ENCODE measurements around the gene TAOK3.
"Not testable (repeated sequence)": the region's sequence is repeated elsewhere in the genome, so short reads cannot be mapped to it uniquely, and the experiment has no call there.

The TAOK3 gene

GRCh38 chr12:118361092-118361404, 11.7 kb downstream of the TAOK3 start:
- H3K36me3 ChIP-seq (replicated peaks): no peaks in the 10 kb centered on the region
- H3K4me1 ChIP-seq: peaks cover 21% of the 10 kb centered on the region
- in situ Hi-C loops (cut with MboI; ENCODE audit: low sequenced_read_pairs): no loop called here
- no peak for DNase-seq (ENCODE audit: low spot score in 2 of 2)
- H3K4me3 ChIP-seq: no peak overlapping the region
- H3K9me3 ChIP-seq: no peaks in the 10 kb centered on the region
- H3K27me3 ChIP-seq (ENCODE audit: low read depth): no peaks in the 10 kb centered on the region

- Histone ChIP-seq H3K27me3 (ENCODE audit: low read depth) (no peaks in the 10 kb centered on the region), H3K36me3 (replicated peaks) (no peaks in the 10 kb centered on the region), H3K4me3 (no peak overlapping the region), H3K4me1 (peaks cover 21% of the 10 kb centered on the region), H3K9me3 (no peaks in the 10 kb centered on the region)
- no peak for DNase-seq (ENCODE audit: low spot score in 2 of 2)
- in situ Hi-C loops (cut with MboI; ENCODE audit: low sequenced_read_pairs): no loop called here
These were observed 13.2 kb downstream of the TAOK3 start for GRCh38 chr12:118359541-118359915.

GRCh38 chr12:118358612-118359540, 13.8 kb downstream of the TAOK3 start:
- Histone ChIP-seq H3K27me3 (ENCODE audit: low read depth) (no peaks in the 10 kb centered on the region), H3K36me3 (replicated peaks) (no peaks in the 10 kb centered on the region), H3K4me1 (peaks cover 21% of the 10 kb centered on the region), H3K4me3 (no peak overlapping the region), H3K9me3 (no peaks in the 10 kb centered on the region)
- in situ Hi-C loops (cut with MboI; ENCODE audit: low sequenced_read_pairs): no loop called here
- DNase-seq (ENCODE audit: low spot score in 2 of 2): no peak

GRCh38 chr12:118358008-118358359, 14.7 kb downstream of the TAOK3 start:
- Histone ChIP-seq H3K4me3 (no peak overlapping the region), H3K9me3 (no peaks in the 10 kb centered on the region), H3K36me3 (replicated peaks) (no peaks in the 10 kb centered on the region), H3K4me1 (peaks cover 21% of the 10 kb centered on the region), H3K27me3 (ENCODE audit: low read depth) (no peaks in the 10 kb centered on the region)
- in situ Hi-C loops (cut with MboI; ENCODE audit: low sequenced_read_pairs): no loop called here
- DNase-seq (ENCODE audit: low spot score in 2 of 2): no peak

GRCh38 chr12:118357257-118358007, 15.3 kb downstream of the TAOK3 start:
- Histone ChIP-seq H3K4me3 (no peak overlapping the region), H3K9me3 (no peaks in the 10 kb centered on the region), H3K27me3 (ENCODE audit: low read depth) (no peaks in the 10 kb centered on the region), H3K36me3 (replicated peaks) (no peaks in the 10 kb centered on the region), H3K4me1 (peaks cover 21% of the 10 kb centered on the region)
- peak in 1 of 2 experiments; percentile 46 for DNase-seq (ENCODE audit: low spot score in 2 of 2)
- in situ Hi-C loops (cut with MboI; ENCODE audit: low sequenced_read_pairs): no loop called here

GRCh38 chr12:118356809-118357256, 15.9 kb downstream of the TAOK3 start:
- Histone ChIP-seq H3K9me3 (no peaks in the 10 kb centered on the region), H3K4me3 (no peak overlapping the region), H3K4me1 (peaks cover 21% of the 10 kb centered on the region), H3K27me3 (ENCODE audit: low read depth) (no peaks in the 10 kb centered on the region), H3K36me3 (replicated peaks) (no peaks in the 10 kb centered on the region)
- no peak for DNase-seq (ENCODE audit: low spot score in 2 of 2)
- in situ Hi-C loops (cut with MboI; ENCODE audit: low sequenced_read_pairs): no loop called here

- in situ Hi-C loops (cut with MboI; ENCODE audit: low sequenced_read_pairs): no loop called here
- no peaks in the 10 kb centered on the region for H3K36me3 ChIP-seq (replicated peaks)
- no peak overlapping the region for H3K4me3 ChIP-seq
- peaks cover 19% of the 10 kb centered on the region for H3K4me1 ChIP-seq
- no peaks in the 10 kb centered on the region for H3K27me3 ChIP-seq (ENCODE audit: low read depth)
- no peaks in the 10 kb centered on the region for H3K9me3 ChIP-seq
- DNase-seq (ENCODE audit: low spot score in 2 of 2): no peak
These were observed 16.9 kb downstream of the TAOK3 start for GRCh38 chr12:118355843-118356242.

- H3K27me3 ChIP-seq (ENCODE audit: low read depth): no peaks in the 10 kb centered on the region
- H3K4me1 ChIP-seq: peaks cover 18% of the 10 kb centered on the region
- no peak for DNase-seq (ENCODE audit: low spot score in 2 of 2)
- no peak overlapping the region for H3K4me3 ChIP-seq
- in situ Hi-C loops (cut with MboI; ENCODE audit: low sequenced_read_pairs): no loop called here
- no peaks in the 10 kb centered on the region for H3K9me3 ChIP-seq
- no peaks in the 10 kb centered on the region for H3K36me3 ChIP-seq (replicated peaks)
These were observed 17.8 kb downstream of the TAOK3 start for GRCh38 chr12:118354903-118355302.

- DNase-seq (ENCODE audit: low spot score in 2 of 2); H3K9me3 ChIP-seq; H3K36me3 ChIP-seq (replicated peaks); H3K27me3 ChIP-seq (ENCODE audit: low read depth); H3K4me3 ChIP-seq; in situ Hi-C loops (cut with MboI; ENCODE audit: low sequenced_read_pairs): not testable (repeated sequence)
- peaks cover 16% of the 10 kb centered on the region for H3K4me1 ChIP-seq
These were observed 18.2 kb downstream of the TAOK3 start for GRCh38 chr12:118354503-118354902.

- in situ Hi-C loops (cut with MboI; ENCODE audit: low sequenced_read_pairs): no loop called here
- Histone ChIP-seq H3K36me3 (replicated peaks) (no peaks in the 10 kb centered on the region), H3K4me1 (peaks cover 10% of the 10 kb centered on the region), H3K27me3 (ENCODE audit: low read depth) (no peaks in the 10 kb centered on the region), H3K9me3 (no peaks in the 10 kb centered on the region), H3K4me3 (no peak overlapping the region)
- no peak for DNase-seq (ENCODE audit: low spot score in 2 of 2)
These were observed 19.0 kb downstream of the TAOK3 start for GRCh38 chr12:118353721-118354120.

GRCh38 chr12:118350908-118351559, 21.7 kb downstream of the TAOK3 start:
- no peak for DNase-seq (ENCODE audit: low spot score in 2 of 2)
- in situ Hi-C loops (cut with MboI; ENCODE audit: low sequenced_read_pairs): no loop called here

GRCh38 chr12:118347916-118348315, 24.8 kb downstream of the TAOK3 start:
- H3K4me3 ChIP-seq: no peak overlapping the region
- DNase-seq (ENCODE audit: low spot score in 2 of 2): no peak
- H3K27me3 ChIP-seq (ENCODE audit: low read depth): no peaks in the 10 kb centered on the region
- no peaks in the 10 kb centered on the region for H3K36me3 ChIP-seq (replicated peaks)
- no peaks in the 10 kb centered on the region for H3K9me3 ChIP-seq
- peaks cover 10% of the 10 kb centered on the region; the same call in 1 of the 2 replicates for H3K4me1 ChIP-seq
- in situ Hi-C loops (cut with MboI; ENCODE audit: low sequenced_read_pairs): no loop called here

More at GRCh38 chr12:118350908-118351559, 21.7 kb downstream of the TAOK3 start:
- H3K36me3 ChIP-seq (replicated peaks): no peaks in the 10 kb centered on the region
- H3K9me3 ChIP-seq: no peaks in the 10 kb centered on the region
- H3K27me3 ChIP-seq (ENCODE audit: low read depth): no peaks in the 10 kb centered on the region
- H3K4me3 ChIP-seq: no peak overlapping the region
- no peaks in the 10 kb centered on the region for H3K4me1 ChIP-seq

GRCh38 chr12:118346895-118347294, 25.8 kb downstream of the TAOK3 start:
- in situ Hi-C loops (cut with MboI; ENCODE audit: low sequenced_read_pairs): no loop called here
- no peaks in the 10 kb centered on the region for H3K36me3 ChIP-seq (replicated peaks)
- H3K27me3 ChIP-seq (ENCODE audit: low read depth): no peaks in the 10 kb centered on the region
- H3K4me1 ChIP-seq: peaks cover 10% of the 10 kb centered on the region; the same call in 1 of the 2 replicates
- no peaks in the 10 kb centered on the region for H3K9me3 ChIP-seq
- no peak for DNase-seq (ENCODE audit: low spot score in 2 of 2)
- H3K4me3 ChIP-seq: no peak overlapping the region

GRCh38 chr12:118345355-118345754, 27.4 kb downstream of the TAOK3 start:
- Histone ChIP-seq H3K4me3 (no peak overlapping the region), H3K4me1 (peaks cover 10% of the 10 kb centered on the region; the same call in 1 of the 2 replicates), H3K36me3 (replicated peaks) (no peaks in the 10 kb centered on the region), H3K9me3 (no peaks in the 10 kb centered on the region), H3K27me3 (ENCODE audit: low read depth) (no peaks in the 10 kb centered on the region)
- no peak for DNase-seq (ENCODE audit: low spot score in 2 of 2)
- in situ Hi-C loops (cut with MboI; ENCODE audit: low sequenced_read_pairs): no loop called here
